Lower leg skin (tissue), 4 donors: Measurements from ENCODE around the gene SNX25. TPM values are rescaled to one million over a fixed set of nuclear protein-coding genes. Genes with fewer than 3 reads are reported as not detected.
A peak's percentile ranks its signal among the peaks of the same experiment; 100 is the strongest.

Experiments
- DNase-seq, 2 donors: peaks; one replicate each; pipeline ENCODE4 v3.0.0-alpha.2; 2019; ENCODE audit warnings: low spot score in 2 of 2
- H3K4me3 ChIP-seq: fragments of 200-600 bp; sonication (generic); 2 replicates; pipeline ENCODE4 v1.5.1; 2017; ENCODE audit warnings: mild to moderate bottlenecking, low read depth; ENCODE audit not compliant: poor library complexity, severe bottlenecking
- POLR2A ChIP-seq, 2 donors: fragments of 450-650 bp; IDR thresholded peaks; one replicate each; pipeline ENCODE4 v1.6.1; 2016 to 2017; ENCODE audit warnings: antibody characterized with exemption in 2 of 2, mild to moderate bottlenecking in 1 of 2, moderate library complexity in 1 of 2
- WGBS, 2 donors: methylation state at CpG; one replicate each; pipeline ENCODE4 v1.1.5; 2018; 5-methylcytosine and 5-hydroxymethylcytosine counted together
- intact Hi-C: fragments of 100-400 bp; cut with DNase I; formaldehyde crosslinking; loops from one replicate; pipeline ENCODE4 v1.15.0; 2023; ENCODE audit warnings: low total_unique reads
- total RNA-seq, 4 donors: library from RNA; depleted of rRNA; stranded (reverse); fragments of >200 nt; gene quantifications; one replicate each; pipeline ENCODE4 v1.1.0, GENCODE V29; 2016
- TF ChIP-seq, protein P1 (sequence below), 3 donors: fragments of 450-650 bp; IDR thresholded peaks; one replicate each; pipeline ENCODE4 v1.5.1; 2016; ENCODE audit warnings: antibody characterized with exemption in 3 of 3, mild to moderate bottlenecking in 3 of 3, moderate library complexity in 2 of 3

The SNX25 gene
- total RNA-seq, 4 donors from 2014 or later = 13.4 to 18.3 (median 15.6) TPM

DNA sequence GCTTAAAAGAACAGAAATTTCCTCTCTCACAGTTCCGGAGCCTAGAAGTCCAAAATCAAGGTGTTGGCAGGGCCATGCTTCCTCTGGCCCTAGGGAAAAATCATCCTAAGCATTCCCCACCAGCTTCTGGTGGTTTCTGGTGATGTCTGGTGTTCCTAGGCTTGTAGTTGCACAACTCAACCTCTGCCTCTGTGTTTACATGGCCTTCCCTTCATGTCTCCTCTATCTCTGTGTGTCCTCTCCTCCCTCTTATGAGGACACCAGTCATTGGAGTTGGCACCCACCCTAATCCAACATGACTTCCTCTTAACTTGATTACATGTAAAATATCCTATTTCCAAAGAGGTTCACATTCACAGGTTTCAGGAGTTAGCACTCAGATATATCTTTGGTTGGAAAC is 170.9 kb downstream of the SNX25 start:
- H3K4me3 ChIP-seq = no peak overlapping the region
- intact Hi-C loops = no loop called here
- DNase-seq = no peak
- TF ChIP-seq POLR2A (IDR thresholded peaks at IDR 0.05) = no peak
- TF ChIP-seq, protein P1, sequence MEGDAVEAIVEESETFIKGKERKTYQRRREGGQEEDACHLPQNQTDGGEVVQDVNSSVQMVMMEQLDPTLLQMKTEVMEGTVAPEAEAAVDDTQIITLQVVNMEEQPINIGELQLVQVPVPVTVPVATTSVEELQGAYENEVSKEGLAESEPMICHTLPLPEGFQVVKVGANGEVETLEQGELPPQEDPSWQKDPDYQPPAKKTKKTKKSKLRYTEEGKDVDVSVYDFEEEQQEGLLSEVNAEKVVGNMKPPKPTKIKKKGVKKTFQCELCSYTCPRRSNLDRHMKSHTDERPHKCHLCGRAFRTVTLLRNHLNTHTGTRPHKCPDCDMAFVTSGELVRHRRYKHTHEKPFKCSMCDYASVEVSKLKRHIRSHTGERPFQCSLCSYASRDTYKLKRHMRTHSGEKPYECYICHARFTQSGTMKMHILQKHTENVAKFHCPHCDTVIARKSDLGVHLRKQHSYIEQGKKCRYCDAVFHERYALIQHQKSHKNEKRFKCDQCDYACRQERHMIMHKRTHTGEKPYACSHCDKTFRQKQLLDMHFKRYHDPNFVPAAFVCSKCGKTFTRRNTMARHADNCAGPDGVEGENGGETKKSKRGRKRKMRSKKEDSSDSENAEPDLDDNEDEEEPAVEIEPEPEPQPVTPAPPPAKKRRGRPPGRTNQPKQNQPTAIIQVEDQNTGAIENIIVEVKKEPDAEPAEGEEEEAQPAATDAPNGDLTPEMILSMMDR (IDR thresholded peaks at IDR 0.05) = no peak
- 71 to 83% methylated on average over 1 of the region's 1 CpG for WGBS, 2 donors

DNA sequence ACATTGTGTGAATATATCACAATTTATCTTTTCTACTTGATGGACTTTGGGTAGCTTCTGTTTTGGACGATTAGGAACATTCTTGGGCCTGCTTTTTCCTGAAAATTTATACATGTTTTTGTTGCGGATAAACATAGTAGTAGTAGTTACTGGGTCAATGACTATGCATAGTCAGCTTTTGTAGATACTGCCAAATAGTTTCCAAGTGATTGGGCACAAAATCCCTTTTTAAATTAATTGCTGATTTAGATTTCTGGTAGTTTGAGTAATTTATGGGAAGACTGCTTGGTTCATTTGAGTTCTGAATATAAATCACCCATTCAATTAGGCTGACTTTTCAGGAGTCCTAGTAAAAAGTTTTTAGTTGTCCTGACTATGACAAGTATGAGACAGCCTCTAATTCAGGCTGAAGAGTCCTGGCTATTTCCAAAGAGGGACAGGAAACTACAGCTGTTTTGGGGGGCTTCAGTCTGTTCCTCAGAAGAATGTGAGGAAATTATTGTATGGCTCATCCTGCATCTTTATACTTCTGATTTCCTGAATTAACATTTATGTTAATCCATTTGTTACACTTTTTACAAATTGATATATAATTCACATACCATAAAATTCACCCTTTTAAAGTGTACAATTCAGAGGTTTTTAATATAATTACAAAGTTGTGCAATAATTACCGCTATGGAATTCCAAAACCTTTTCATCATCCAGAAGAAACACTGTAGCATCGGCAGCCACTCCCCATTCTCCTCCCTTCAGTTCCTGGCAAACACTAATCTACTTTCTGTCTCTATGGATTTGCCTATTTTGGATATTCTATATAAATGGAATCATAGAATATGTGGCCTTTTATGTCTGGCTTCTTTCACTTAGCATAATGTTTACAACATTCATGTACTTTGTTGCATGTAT is 172.1 kb downstream of the SNX25 start:
- TF ChIP-seq, protein P1 (IDR thresholded peaks at IDR 0.05) = no peak
- no peak for TF ChIP-seq POLR2A (IDR thresholded peaks at IDR 0.05)
- no peak for DNase-seq
- H3K4me3 ChIP-seq = no peak overlapping the region
- intact Hi-C loops = no loop called here
- WGBS, 2 donors = 26 to 31% methylated on average over 4 of the region's 4 CpGs

DNA sequence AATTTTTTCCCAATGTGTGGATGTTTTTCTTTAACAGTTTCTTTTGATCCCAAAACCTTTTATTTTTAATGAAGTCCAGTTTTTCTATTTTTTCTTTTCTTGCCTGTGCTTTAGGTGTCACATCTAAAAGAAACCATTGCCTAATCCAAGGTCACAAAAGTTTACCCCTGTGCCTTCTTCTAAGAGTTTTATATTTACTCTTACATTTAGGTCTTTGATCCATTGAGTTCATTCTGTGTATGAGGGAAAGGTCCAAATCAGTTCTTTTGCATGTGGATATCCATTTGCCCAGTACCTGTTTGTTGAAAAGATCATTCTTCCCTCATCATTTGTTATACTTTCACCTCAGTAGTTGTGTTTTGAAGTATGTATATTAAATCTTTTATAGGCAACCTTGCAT is 173.4 kb downstream of the SNX25 start:
- intact Hi-C loops = no loop called here
- DNase-seq = no peak
- TF ChIP-seq POLR2A (IDR thresholded peaks at IDR 0.05) = no peak
- TF ChIP-seq, protein P1 (IDR thresholded peaks at IDR 0.05) = no peak
- H3K4me3 ChIP-seq = no peak overlapping the region

DNA sequence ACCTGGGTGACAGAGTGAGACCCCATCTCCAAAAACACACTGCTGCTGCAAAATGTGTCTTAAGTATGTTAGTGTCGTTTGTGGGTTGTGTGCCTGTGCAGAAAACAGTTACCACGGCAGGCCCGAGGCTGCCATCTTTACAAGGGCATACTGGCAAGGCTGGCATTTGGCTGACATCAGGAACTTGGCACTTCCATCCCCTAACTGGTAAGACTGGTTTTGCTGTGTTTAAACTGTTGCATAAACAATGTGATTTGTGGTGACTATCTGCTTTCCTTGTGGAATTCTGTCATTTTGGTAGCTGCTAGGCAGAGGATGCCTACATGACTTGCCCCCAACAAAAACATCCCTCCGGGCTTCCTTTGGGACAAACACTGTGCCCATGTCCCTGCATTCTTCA is 174.1 kb downstream of the SNX25 start:
- peak in 1 of 2 donors; percentile 54 for DNase-seq
- 41 to 73% methylated on average over 4 of the region's 4 CpGs for WGBS, 2 donors
- H3K4me3 ChIP-seq = no peak overlapping the region
- TF ChIP-seq, protein P1 (IDR thresholded peaks at IDR 0.05) = no peak
- TF ChIP-seq POLR2A (IDR thresholded peaks at IDR 0.05) = no peak
- intact Hi-C loops = no loop called here

DNA sequence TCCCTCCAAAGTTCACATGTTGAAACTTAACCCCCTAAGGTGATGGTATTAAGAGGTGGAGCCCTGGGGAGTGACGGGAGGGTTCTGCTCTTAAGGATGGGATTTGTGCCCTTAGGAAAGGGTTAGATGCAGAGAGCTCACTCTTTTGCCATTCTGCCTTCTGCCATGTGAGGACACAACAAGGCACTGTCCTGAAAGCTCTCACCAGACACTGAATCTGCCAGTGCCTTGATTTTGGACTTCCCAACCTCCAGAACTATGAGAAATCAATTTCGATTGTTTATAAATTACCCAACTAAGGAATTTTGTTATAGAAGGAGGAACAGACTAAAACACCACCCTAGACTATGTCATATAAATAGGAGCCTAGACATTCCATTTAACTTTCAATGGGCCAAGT is 174.7 kb downstream of the SNX25 start:
- intact Hi-C loops = no loop called here
- TF ChIP-seq POLR2A (IDR thresholded peaks at IDR 0.05) = no peak
- TF ChIP-seq, protein P1 (IDR thresholded peaks at IDR 0.05) = no peak
- DNase-seq = no peak
- WGBS, 2 donors = 68 to 72% methylated on average over 2 of the region's 2 CpGs
- no peak overlapping the region for H3K4me3 ChIP-seq
